OCI-LY1 (cell line): Measurements from ENCODE around the gene RBBP6.
A peak's percentile ranks its signal among the peaks of the same experiment; 100 is the strongest.

Experiments used
- H2AFZ ChIP-seq: fragments of 200-600 bp; sonication (generic), shearing (Covaris generic); 2 replicates; pipeline ENCODE4 v1.6.0; 2014; ENCODE audit warnings: antibody characterized with exemption, mild to moderate bottlenecking, low read length
- H3F3A ChIP-seq: fragments of 200-600 bp; sonication (generic), shearing (Covaris generic); 2 replicates; pipeline ENCODE4 v1.6.0; 2014; ENCODE audit warnings: mild to moderate bottlenecking, antibody characterized with exemption, low read length, moderate library complexity; ENCODE audit not compliant: insufficient read depth
- H3K27ac ChIP-seq: fragments of 200-600 bp; sonication (generic); 2 replicates; pipeline ENCODE4 v1.5.1; 2014; ENCODE audit warnings: low read length, mixed run types, mild to moderate bottlenecking, low read depth; ENCODE audit not compliant: poor library complexity, severe bottlenecking
- H3K27me3 ChIP-seq: fragments of 200-600 bp; sonication (generic); 2 replicates; pipeline ENCODE4 v1.6.0; 2014; ENCODE audit warnings: antibody characterized with exemption, mild to moderate bottlenecking, low read length, moderate library complexity; ENCODE audit not compliant: insufficient read depth
- H3K36me3 ChIP-seq: fragments of 200-600 bp; sonication (generic); 2 replicates; pipeline ENCODE4 v1.6.1; 2014; ENCODE audit warnings: mild to moderate bottlenecking, antibody characterized with exemption, low read length, moderate library complexity, mixed read lengths; ENCODE audit not compliant: insufficient read depth
- H3K4me1 ChIP-seq: fragments of 200-600 bp; sonication (generic); 2 replicates; pipeline ENCODE4 v1.5.1; 2014; ENCODE audit warnings: mild to moderate bottlenecking, low read length, moderate library complexity; ENCODE audit not compliant: insufficient read depth, severe bottlenecking
- H3K4me2 ChIP-seq: fragments of 200-600 bp; sonication (generic), shearing (Covaris generic); 2 replicates; pipeline ENCODE4 v1.6.1; 2014; ENCODE audit warnings: low read length
- H3K4me3 ChIP-seq: fragments of 200-600 bp; sonication (generic); 2 replicates; pipeline ENCODE4 v1.5.1; 2014; ENCODE audit warnings: low read length, low read depth, mild to moderate bottlenecking, mixed read lengths; ENCODE audit not compliant: poor library complexity, severe bottlenecking
- H3K79me2 ChIP-seq: fragments of 200-600 bp; shearing (Covaris generic); 2 replicates; pipeline ENCODE4 v1.6.1; 2016; ENCODE audit warnings: mixed run types, low read length, mixed read lengths; ENCODE audit not compliant: insufficient read depth
- H3K9ac ChIP-seq: fragments of 200-600 bp; sonication (generic), shearing (Covaris generic); 2 replicates; pipeline ENCODE4 v1.6.1; 2014; ENCODE audit warnings: mild to moderate bottlenecking, low read length, mixed read lengths
- H3K9me2 ChIP-seq: fragments of 200-600 bp; sonication (generic), shearing (Covaris generic); 2 replicates; pipeline ENCODE4 v1.6.1; 2014; ENCODE audit warnings: low read depth, mild to moderate bottlenecking, low read length, mixed read lengths
- H3K9me3 ChIP-seq: fragments of 200-600 bp; shearing (Covaris generic); 2 replicates; pipeline ENCODE4 v1.6.1; 2014; ENCODE audit warnings: low read length, mixed read lengths
- H4K20me1 ChIP-seq: fragments of 200-600 bp; sonication (generic), shearing (Covaris generic); 2 replicates; pipeline ENCODE4 v1.6.0; 2016; ENCODE audit warnings: mild to moderate bottlenecking, low read length; ENCODE audit not compliant: insufficient read depth
- EZH2 ChIP-seq: fragments of 200-600 bp; sonication (generic), shearing (Covaris generic); IDR thresholded peaks from 2 replicates; pipeline ENCODE4 v1.8.0; 2017; ENCODE audit warnings: borderline replicate concordance, mixed run types, mild to moderate bottlenecking, antibody characterized with exemption, low read length, moderate library complexity, mixed read lengths
- TF ChIP-seq, protein P1 (sequence below): fragments of 200-600 bp; sonication (generic), shearing (Covaris generic); IDR thresholded peaks from 2 replicates; pipeline ENCODE4 v1.5.1; 2017; ENCODE audit warnings: mild to moderate bottlenecking, antibody characterized with exemption, low read length, moderate library complexity, mixed read lengths

RBBP6 gene

GRCh38 chr16:24580665-24581064, 41.3 kb downstream of the RBBP6 start:
- no peaks in the 10 kb centered on the region for H3K9me2 ChIP-seq
- H3K4me2 ChIP-seq: no peak overlapping the region
- H3F3A ChIP-seq: no peaks in the 10 kb centered on the region
- no peaks in the 10 kb centered on the region for H3K79me2 ChIP-seq
- no peak overlapping the region for H3K9ac ChIP-seq
- no peaks in the 10 kb centered on the region for H3K4me1 ChIP-seq
- no peak overlapping the region for H2AFZ ChIP-seq
- TF ChIP-seq, protein P1, sequence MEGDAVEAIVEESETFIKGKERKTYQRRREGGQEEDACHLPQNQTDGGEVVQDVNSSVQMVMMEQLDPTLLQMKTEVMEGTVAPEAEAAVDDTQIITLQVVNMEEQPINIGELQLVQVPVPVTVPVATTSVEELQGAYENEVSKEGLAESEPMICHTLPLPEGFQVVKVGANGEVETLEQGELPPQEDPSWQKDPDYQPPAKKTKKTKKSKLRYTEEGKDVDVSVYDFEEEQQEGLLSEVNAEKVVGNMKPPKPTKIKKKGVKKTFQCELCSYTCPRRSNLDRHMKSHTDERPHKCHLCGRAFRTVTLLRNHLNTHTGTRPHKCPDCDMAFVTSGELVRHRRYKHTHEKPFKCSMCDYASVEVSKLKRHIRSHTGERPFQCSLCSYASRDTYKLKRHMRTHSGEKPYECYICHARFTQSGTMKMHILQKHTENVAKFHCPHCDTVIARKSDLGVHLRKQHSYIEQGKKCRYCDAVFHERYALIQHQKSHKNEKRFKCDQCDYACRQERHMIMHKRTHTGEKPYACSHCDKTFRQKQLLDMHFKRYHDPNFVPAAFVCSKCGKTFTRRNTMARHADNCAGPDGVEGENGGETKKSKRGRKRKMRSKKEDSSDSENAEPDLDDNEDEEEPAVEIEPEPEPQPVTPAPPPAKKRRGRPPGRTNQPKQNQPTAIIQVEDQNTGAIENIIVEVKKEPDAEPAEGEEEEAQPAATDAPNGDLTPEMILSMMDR: peak; percentile 16
- no peak for TF ChIP-seq EZH2
- H4K20me1 ChIP-seq: no peaks in the 10 kb centered on the region
- H3K36me3 ChIP-seq: no peaks in the 10 kb centered on the region
- H3K4me3 ChIP-seq: no peak overlapping the region
- H3K27ac ChIP-seq: no peak overlapping the region
- H3K9me3 ChIP-seq: no peaks in the 10 kb centered on the region
- no peaks in the 10 kb centered on the region for H3K27me3 ChIP-seq

DNA sequence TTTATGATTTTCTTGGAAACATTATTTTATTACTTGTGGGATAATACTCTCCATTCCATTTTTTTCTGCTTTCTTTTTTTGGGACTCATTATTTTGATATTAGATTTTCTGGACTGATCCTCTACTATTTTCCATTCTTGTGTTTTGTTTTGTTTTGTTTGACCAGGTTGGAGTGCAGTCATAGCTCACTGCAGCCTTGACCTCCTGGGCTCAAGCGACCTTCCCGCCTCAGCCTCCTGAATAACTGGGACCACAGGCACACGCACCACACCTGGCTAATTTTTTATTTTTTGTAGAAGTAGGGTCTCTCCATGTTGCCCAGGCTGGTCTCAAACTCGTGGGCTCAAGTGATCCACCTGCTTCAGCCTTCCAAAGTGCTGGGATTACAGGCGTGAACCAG, 44.1 kb downstream of the RBBP6 start:
- no peaks in the 10 kb centered on the region for H3K36me3 ChIP-seq
- H2AFZ ChIP-seq: no peak overlapping the region
- no peaks in the 10 kb centered on the region for H3K9me2 ChIP-seq
- no peaks in the 10 kb centered on the region for H3K79me2 ChIP-seq
- H3K27ac ChIP-seq: no peak overlapping the region
- no peaks in the 10 kb centered on the region for H3K27me3 ChIP-seq
- H3K9ac ChIP-seq: no peak overlapping the region
- no peak overlapping the region for H3K4me2 ChIP-seq
- no peaks in the 10 kb centered on the region for H3K4me1 ChIP-seq
- no peak overlapping the region for H3K4me3 ChIP-seq
- H3K9me3 ChIP-seq: no peaks in the 10 kb centered on the region
- no peaks in the 10 kb centered on the region for H4K20me1 ChIP-seq
- TF ChIP-seq EZH2: no peak
- TF ChIP-seq, protein P1: no peak
- H3F3A ChIP-seq: no peaks in the 10 kb centered on the region

- TF ChIP-seq, protein P1: no peak
- no peak for TF ChIP-seq EZH2
- Histone ChIP-seq H2AFZ (no peak overlapping the region), H4K20me1 (no peaks in the 10 kb centered on the region), H3K4me2 (no peak overlapping the region), H3K4me3 (no peak overlapping the region), H3K79me2 (no peaks in the 10 kb centered on the region), H3K4me1 (no peaks in the 10 kb centered on the region), H3K36me3 (no peaks in the 10 kb centered on the region), H3K9ac (no peak overlapping the region), H3K9me2 (no peaks in the 10 kb centered on the region), H3F3A (no peaks in the 10 kb centered on the region), H3K27ac (no peak overlapping the region), H3K9me3 (no peaks in the 10 kb centered on the region), H3K27me3 (no peaks in the 10 kb centered on the region)
Observed at GRCh38 chr16:24589997-24590396, 50.6 kb downstream of the RBBP6 start.
